K562 (cell line): ENCODE measurements around the gene MXRA7. TPM values are rescaled to one million over a fixed set of nuclear protein-coding genes. Genes with fewer than 3 reads are reported as not detected.

Experiments
- BRD4 ChIP-seq: fragments of 200-600 bp; sonication (generic); IDR thresholded peaks from 2 replicates; pipeline ENCODE4 v1.6.1; 2017; ENCODE audit warnings: inconsistent platforms
- C11orf30 ChIP-seq: fragments of 450-650 bp; IDR thresholded peaks from 2 replicates; pipeline ENCODE4 v1.6.1; 2016; ENCODE audit warnings: low read depth, mild to moderate bottlenecking
- CAMTA2 ChIP-seq: fragments of 250-450 bp; sonication (Bioruptor Pico); conservative IDR thresholded peaks from 2 replicates; pipeline ENCODE4 v1.5.1; 2022
- CEBPB ChIP-seq: fragments of 450-650 bp; IDR thresholded peaks from 2 replicates; pipeline ENCODE4 v1.6.1; 2016; ENCODE audit warnings: missing genetic modification characterization, missing compliant biosample characterization
- CGGBP1 ChIP-seq: fragments of 250-450 bp; sonication (Bioruptor Pico); IDR thresholded peaks from 2 replicates; pipeline ENCODE4 v1.9.0; 2021; ENCODE audit warnings: mild to moderate bottlenecking
- HDAC1 ChIP-seq, 2 experiments: fragments of 450-650 bp; IDR thresholded peaks; 2 replicates each; pipeline ENCODE4 v1.6.1; 2016 to 2017; ENCODE audit warnings: inconsistent platforms in 1 of 2, mild to moderate bottlenecking in 1 of 2, moderate library complexity in 1 of 2
- KDM4B ChIP-seq, 2 experiments: fragments of 450-650 bp in 1 of 2; sonication (generic) in 1 of 2; IDR thresholded peaks; 2 replicates each; pipeline ENCODE4 v1.6.1; 2016 to 2017; ENCODE audit warnings: borderline replicate concordance in 2 of 2, antibody characterized with exemption in 1 of 2, low read depth in 1 of 2, mild to moderate bottlenecking in 1 of 2
- LCOR ChIP-seq: sonication (generic); formaldehyde crosslinking; IDR thresholded peaks from 2 replicates; pipeline ENCODE4 v1.8.0; 2022; ENCODE audit warnings: mild to moderate bottlenecking, missing genetic modification reagents
- MCM3 ChIP-seq: fragments of 450-650 bp; IDR thresholded peaks from 2 replicates; pipeline ENCODE4 v1.6.1; 2016
- MCM5 ChIP-seq: fragments of 450-650 bp; IDR thresholded peaks from 2 replicates; pipeline ENCODE4 v1.6.1; 2016; ENCODE audit warnings: low read depth
- MTA3 ChIP-seq: fragments of 450-650 bp; formaldehyde crosslinking; IDR thresholded peaks from 2 replicates; pipeline ENCODE4 v1.6.1; 2017; ENCODE audit warnings: mild to moderate bottlenecking, borderline replicate concordance
- NFIX ChIP-seq: fragments of 250-450 bp; sonication (Bioruptor Pico); IDR thresholded peaks from 2 replicates; pipeline ENCODE4 v1.4.0; 2020; ENCODE audit warnings: low read depth, mild to moderate bottlenecking, moderate library complexity
- NR2C2 ChIP-seq, 2 experiments: fragments of 200-800 bp in 1 of 2; sonication (Bioruptor generic) in 1 of 2; sonication (generic) in 1 of 2; formaldehyde crosslinking in 1 of 2; IDR thresholded peaks; 2 replicates each; pipeline versions ENCODE4 v1.6.1 to v1.8.0; 2016 to 2022; ENCODE audit warnings: mild to moderate bottlenecking in 1 of 2, missing compliant biosample characterization in 1 of 2, missing genetic modification characterization in 1 of 2, missing genetic modification reagents in 1 of 2
- PHB ChIP-seq: fragments of 250-450 bp; sonication (Bioruptor Pico); IDR thresholded peaks from 2 replicates; pipeline ENCODE4 v1.5.0; 2021
- POLR2AphosphoS2 ChIP-seq: IDR thresholded peaks from 2 replicates; pipeline ENCODE4 v1.6.1; 2012; ENCODE audit warnings: low read length, improper control_type of control experiment
- RBFOX2 ChIP-seq: fragments of 200-400 bp; formaldehyde crosslinking; IDR thresholded peaks from 2 replicates; pipeline ENCODE4 v1.6.1; 2017; ENCODE audit warnings: low read depth, mild to moderate bottlenecking, low read length, moderate library complexity
- RBM34 ChIP-seq: fragments of 200-400 bp; formaldehyde crosslinking; IDR thresholded peaks from 2 replicates; pipeline ENCODE4 v1.6.1; 2018; ENCODE audit warnings: low read length, borderline replicate concordance; ENCODE audit not compliant: insufficient read depth
- TRIM24 ChIP-seq, 2 experiments: fragments of 450-650 bp; IDR thresholded peaks; 2 replicates each; pipeline ENCODE4 v1.6.1; 2016
- ZNF507 ChIP-seq: conservative IDR thresholded peaks from 2 replicates; pipeline ENCODE4 v1.6.1; 2017; ENCODE audit warnings: missing genetic modification characterization, missing compliant biosample characterization
- ZNF778 ChIP-seq: fragments of 450-650 bp; formaldehyde crosslinking; IDR thresholded peaks from 2 replicates; pipeline ENCODE4 v1.4.0; 2020; ENCODE audit warnings: mild to moderate bottlenecking, moderate library complexity
- polyA plus RNA-seq, 8 experiments: library from polyadenylated mRNA; depleted of rRNA in 4 of 8; stranded (reverse) in 5 of 8; unstranded in 3 of 8; fragments of >200 nt; fragmentation: Nextera tagmentation in 2 of 8; fragmentation: Illumina TruSeq in 1 of 8; extraction: Ambion mirVana in 2 of 8; extraction: Trizol in 1 of 8; gene quantifications; 2 replicates each; pipeline versions ENCODE4 v1.2.1 to v1.2.3, GENCODE V29; 2011 to 2014; ENCODE audit warnings: inconsistent platforms in 1 of 8, missing spikeins in 1 of 8
- total RNA-seq, 7 experiments: library from RNA; depleted of rRNA in 6 of 7; stranded (reverse); fragments of >200 nt in 6 of 7; fragmentation: Illumina TruSeq in 2 of 7; extraction: Trizol in 2 of 7; gene quantifications; 2 replicates each; pipeline versions ENCODE4 v1.2.1 to v1.2.3, GENCODE V29; 2011 to 2021; ENCODE audit warnings: low replicate concordance in 1 of 7
- TF ChIP-seq, protein P1 (sequence below), 2 experiments: IDR thresholded peaks; 2 replicates each; pipeline ENCODE4 v1.6.1; 2012; ENCODE audit warnings: improper control_type of control experiment in 2 of 2, low read depth in 2 of 2, low read length in 2 of 2, borderline replicate concordance in 1 of 2
- TF ChIP-seq, protein P2 (sequence below): fragments of 450-650 bp; formaldehyde crosslinking; IDR thresholded peaks from 2 replicates; pipeline ENCODE4 v1.4.0; 2020; ENCODE audit warnings: mild to moderate bottlenecking
- TF ChIP-seq, protein P3 (sequence below): fragments of 450-650 bp; formaldehyde crosslinking; IDR thresholded peaks from 2 replicates; pipeline ENCODE4 v1.4.0; 2020; ENCODE audit warnings: mild to moderate bottlenecking, moderate library complexity
- TF ChIP-seq, protein P4 (sequence below): sonication (generic); formaldehyde crosslinking; IDR thresholded peaks from 2 replicates; pipeline ENCODE4 v1.9.0; 2022; ENCODE audit warnings: mild to moderate bottlenecking, missing genetic modification reagents

Gene MXRA7
- total and polyA plus RNA-seq, 9 of the 15 experiments (the other 6 are each of a cell fraction or from before 2014, with no cell fraction given): 2.6 to 38.4 (median 14.3) TPM

- TF ChIP-seq NFIX (CRISPR knock-in tag) (no peak), HDAC1 (IDR thresholded peaks at IDR 0.05) (peak in 1 of 2 experiments; percentile 40; a peak in 1 of 4 replicates), MCM3 (no peak), POLR2AphosphoS2 (no peak), ZNF507 (no peak), PHB (CRISPR knock-in tag) (no peak), LCOR (no peak), MCM5 (no peak), NR2C2 (CRISPR knock-in tag; IDR thresholded peaks at IDR 0.05) (no peak), NR2C2 (tag; IDR thresholded peaks at IDR 0.05) (peak; percentile 43), RBM34 (no peak), CAMTA2 (CRISPR knock-in tag) (no peak), C11orf30 (peak; percentile 31), BRD4 (no peak), KDM4B (IDR thresholded peaks at IDR 0.05; ENCODE audit: borderline replicate concordance in 2 of 2, low read depth in 1 of 2) (no peak), TRIM24 (IDR thresholded peaks at IDR 0.05) (0 out of 4 replicates have a peak, but pooled peaks of 1 of the 2 experiments have one; percentile 12), CGGBP1 (CRISPR knock-in tag) (no peak), RBFOX2 (0 out of 2 replicates have a peak, but pooled peaks have one; percentile 10), CEBPB (tag) (no peak), MTA3 (no peak), ZNF778 (CRISPR knock-in tag) (no peak)
- TF ChIP-seq, protein P1, sequence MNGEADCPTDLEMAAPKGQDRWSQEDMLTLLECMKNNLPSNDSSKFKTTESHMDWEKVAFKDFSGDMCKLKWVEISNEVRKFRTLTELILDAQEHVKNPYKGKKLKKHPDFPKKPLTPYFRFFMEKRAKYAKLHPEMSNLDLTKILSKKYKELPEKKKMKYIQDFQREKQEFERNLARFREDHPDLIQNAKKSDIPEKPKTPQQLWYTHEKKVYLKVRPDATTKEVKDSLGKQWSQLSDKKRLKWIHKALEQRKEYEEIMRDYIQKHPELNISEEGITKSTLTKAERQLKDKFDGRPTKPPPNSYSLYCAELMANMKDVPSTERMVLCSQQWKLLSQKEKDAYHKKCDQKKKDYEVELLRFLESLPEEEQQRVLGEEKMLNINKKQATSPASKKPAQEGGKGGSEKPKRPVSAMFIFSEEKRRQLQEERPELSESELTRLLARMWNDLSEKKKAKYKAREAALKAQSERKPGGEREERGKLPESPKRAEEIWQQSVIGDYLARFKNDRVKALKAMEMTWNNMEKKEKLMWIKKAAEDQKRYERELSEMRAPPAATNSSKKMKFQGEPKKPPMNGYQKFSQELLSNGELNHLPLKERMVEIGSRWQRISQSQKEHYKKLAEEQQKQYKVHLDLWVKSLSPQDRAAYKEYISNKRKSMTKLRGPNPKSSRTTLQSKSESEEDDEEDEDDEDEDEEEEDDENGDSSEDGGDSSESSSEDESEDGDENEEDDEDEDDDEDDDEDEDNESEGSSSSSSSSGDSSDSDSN (IDR thresholded peaks at IDR 0.05; ENCODE audit: borderline replicate concordance in 1 of 2, low read depth in 2 of 2, low read length in 2 of 2): no peak
- TF ChIP-seq, protein P2, sequence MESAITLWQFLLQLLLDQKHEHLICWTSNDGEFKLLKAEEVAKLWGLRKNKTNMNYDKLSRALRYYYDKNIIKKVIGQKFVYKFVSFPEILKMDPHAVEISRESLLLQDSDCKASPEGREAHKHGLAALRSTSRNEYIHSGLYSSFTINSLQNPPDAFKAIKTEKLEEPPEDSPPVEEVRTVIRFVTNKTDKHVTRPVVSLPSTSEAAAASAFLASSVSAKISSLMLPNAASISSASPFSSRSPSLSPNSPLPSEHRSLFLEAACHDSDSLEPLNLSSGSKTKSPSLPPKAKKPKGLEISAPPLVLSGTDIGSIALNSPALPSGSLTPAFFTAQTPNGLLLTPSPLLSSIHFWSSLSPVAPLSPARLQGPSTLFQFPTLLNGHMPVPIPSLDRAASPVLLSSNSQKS (CRISPR knock-in tag): no peak
- TF ChIP-seq, protein P3, sequence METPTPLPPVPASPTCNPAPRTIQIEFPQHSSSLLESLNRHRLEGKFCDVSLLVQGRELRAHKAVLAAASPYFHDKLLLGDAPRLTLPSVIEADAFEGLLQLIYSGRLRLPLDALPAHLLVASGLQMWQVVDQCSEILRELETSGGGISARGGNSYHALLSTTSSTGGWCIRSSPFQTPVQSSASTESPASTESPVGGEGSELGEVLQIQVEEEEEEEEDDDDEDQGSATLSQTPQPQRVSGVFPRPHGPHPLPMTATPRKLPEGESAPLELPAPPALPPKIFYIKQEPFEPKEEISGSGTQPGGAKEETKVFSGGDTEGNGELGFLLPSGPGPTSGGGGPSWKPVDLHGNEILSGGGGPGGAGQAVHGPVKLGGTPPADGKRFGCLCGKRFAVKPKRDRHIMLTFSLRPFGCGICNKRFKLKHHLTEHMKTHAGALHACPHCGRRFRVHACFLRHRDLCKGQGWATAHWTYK (CRISPR knock-in tag): no peak
- TF ChIP-seq, protein P4, sequence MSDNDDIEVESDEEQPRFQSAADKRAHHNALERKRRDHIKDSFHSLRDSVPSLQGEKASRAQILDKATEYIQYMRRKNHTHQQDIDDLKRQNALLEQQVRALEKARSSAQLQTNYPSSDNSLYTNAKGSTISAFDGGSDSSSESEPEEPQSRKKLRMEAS: no peak
These were observed 72.5 kb downstream of the MXRA7 start (continued) for GRCh38 chr17:76638263-76638662.
